Spleen (tissue), 11 donors: Measurements from ENCODE around the gene FOXF1. TPM values are rescaled to one million over a fixed set of nuclear protein-coding genes. Genes with fewer than 3 reads are reported as not detected.

Experiments used
- DNase-seq: peaks from one replicate; pipeline ENCODE4 v3.0.0-alpha.2; 2020
- H3K27ac ChIP-seq, 8 donors: fragments of 200-600 bp; sonication (generic) in 7 of 8; 1 replicate in 4 of 8; 2 replicates in 4 of 8; pipeline versions ENCODE4 v1.5.0 to v1.8.0; 2016 to 2021; ENCODE audit warnings: inconsistent platforms in 4 of 8, mild to moderate bottlenecking in 4 of 8, moderate library complexity in 1 of 8
- H3K27me3 ChIP-seq, 7 donors: fragments of 200-600 bp; sonication (generic) in 6 of 7; replicated peaks in 1 of 7; 1 replicate in 4 of 7; 2 replicates in 3 of 7; pipeline versions ENCODE4 v1.5.0 to v1.8.0; 2016 to 2021; ENCODE audit warnings: inconsistent platforms in 3 of 7, mild to moderate bottlenecking in 1 of 7
- H3K36me3 ChIP-seq, 6 donors: fragments of 200-600 bp; sonication (generic) in 5 of 6; 1 replicate in 4 of 6; 2 replicates in 2 of 6; pipeline versions ENCODE4 v1.5.0 to v1.8.0; 2016 to 2021; ENCODE audit warnings: inconsistent platforms in 2 of 6
- H3K4me1 ChIP-seq, 6 donors: fragments of 200-600 bp; sonication (generic) in 5 of 6; 1 replicate in 3 of 6; 2 replicates in 3 of 6; pipeline versions ENCODE4 v1.5.0 to v1.8.0; 2016 to 2021; ENCODE audit warnings: inconsistent platforms in 3 of 6
- H3K4me3 ChIP-seq, 8 donors: fragments of 200-600 bp; sonication (generic) in 7 of 8; 1 replicate in 4 of 8; 2 replicates in 4 of 8; pipeline versions ENCODE4 v1.5.0 to v1.8.0; 2016 to 2021; ENCODE audit warnings: inconsistent platforms in 4 of 8, mild to moderate bottlenecking in 4 of 8, moderate library complexity in 2 of 8
- H3K9me3 ChIP-seq, 8 donors: fragments of 200-600 bp; sonication (generic) in 7 of 8; 1 replicate in 4 of 8; 2 replicates in 4 of 8; pipeline versions ENCODE4 v1.5.0 to v1.8.0; 2016 to 2021; ENCODE audit warnings: inconsistent platforms in 4 of 8
- CTCF ChIP-seq, 11 experiments: fragments of 200-600 bp in 7 of 11; fragments of 450-650 bp in 4 of 11; sonication (generic) in 4 of 11; IDR thresholded peaks in 8 of 11; conservative IDR thresholded peaks in 3 of 11; 1 replicate in 7 of 11; 2 replicates in 4 of 11; pipeline versions ENCODE4 v1.4.0 to v1.8.0; 2016 to 2021; ENCODE audit warnings: antibody characterized with exemption in 11 of 11, inconsistent platforms in 4 of 11, mild to moderate bottlenecking in 1 of 11
- POLR2A ChIP-seq, 3 donors: fragments of 450-650 bp; IDR thresholded peaks; one replicate each; pipeline ENCODE4 v1.5.1; 2017; ENCODE audit warnings: antibody characterized with exemption in 3 of 3, mild to moderate bottlenecking in 1 of 3
- POLR2AphosphoS5 ChIP-seq, 3 donors: sonication (generic); formaldehyde crosslinking; IDR thresholded peaks; one replicate each; pipeline ENCODE4 v1.5.1; 2017; ENCODE audit warnings: antibody characterized with exemption in 3 of 3
- WGBS, 5 donors: extraction: QIAGEN DNeasy Blood & Tissue Kit in 3 of 5; methylation state at CpG; one replicate each; pipeline versions ENCODE4 v1.1.5 to v1.1.7; 2013 to 2018; 5-methylcytosine and 5-hydroxymethylcytosine counted together
- intact Hi-C: fragments of 100-400 bp; cut with DNase I; formaldehyde crosslinking; loops from one replicate; pipeline ENCODE4 v1.15.0; 2023; ENCODE audit warnings: low total_unique reads
- polyA plus RNA-seq, 3 donors: library from polyadenylated mRNA; stranded (reverse); fragments of 200-250 nt; gene quantifications; one replicate each; pipeline ENCODE4 v1.2.1, GENCODE V29; 2013
- total RNA-seq, 7 donors: library from RNA; depleted of rRNA in 3 of 7; stranded (reverse); fragments of >200 nt in 3 of 7; fragmentation: NEBNext Ultra II Directional in 4 of 7; extraction: Animal tissue kit (Norgen Biotek cat#: 25700) in 4 of 7; gene quantifications; one replicate each; pipeline versions ENCODE4 v1.1.0 to v1.2.1, GENCODE V29; 2016 to 2021
- donor health status: healthy with polysubstance abuse.
- donor health status: DM: no; HTN: no; CAD: no; lungs with moderate emphysema.
- donor health status: DM: no; HTN: no; CAD: no.
- donor health status: Bipolar disorder and iron deficiency.
- donor health status: healthy.
- donor health status: DM: no; HTN: no; CAD: no.
- donor health status: DM: yes; HTN: yes; CAD: no.

FOXF1 gene
- total and polyA plus RNA-seq, 10 donors = 0.33 to 2.2 (median 0.68) TPM

DNA sequence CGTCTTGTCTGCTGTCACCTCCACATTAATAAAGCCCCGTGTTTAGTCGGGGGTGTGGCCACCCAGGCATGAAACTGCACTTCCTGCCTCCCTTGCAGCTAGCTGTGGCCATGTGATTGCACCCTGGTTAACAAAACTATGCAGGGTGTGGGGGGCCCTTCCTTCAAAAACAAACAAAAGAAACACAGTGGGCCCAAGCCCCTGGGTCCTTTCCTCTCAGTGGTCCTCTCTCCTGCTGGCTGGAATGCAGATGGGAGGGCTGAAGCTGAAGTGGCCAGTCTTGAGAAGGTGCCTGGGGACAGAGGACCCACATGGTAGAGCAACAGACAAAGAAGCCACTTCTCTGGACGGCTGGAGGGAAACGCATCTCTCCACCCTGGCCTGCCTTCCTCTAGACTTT lies 38.0 kb upstream of the FOXF1 start:
- Histone ChIP-seq H3K27ac (no peak overlapping the region), H3K36me3 (no peaks in the 10 kb centered on the region), H3K4me3 (no peak overlapping the region), H3K9me3 (peaks cover 0 to 16% (median 7%) of the 10 kb centered on the region in 8 donors), H3K27me3 (peaks cover 0 to 61% (median 0%) of the 10 kb centered on the region in 7 donors), H3K4me1 (no peaks in the 10 kb centered on the region)
- no peak for TF ChIP-seq CTCF (IDR thresholded peaks at IDR 0.05 in 8 of 11, conservative IDR thresholded peaks at IDR 0.05 in 3 of 11)
- no peak for TF ChIP-seq POLR2AphosphoS5 (IDR thresholded peaks at IDR 0.05)
- no peak for TF ChIP-seq POLR2A (IDR thresholded peaks at IDR 0.05)
- intact Hi-C loops = loop anchor here (10.0 kb wide), 1 partner anchor 282 kb away; no protein-coding TSS in a partner anchor
- no peak for DNase-seq
- 74 to 93% (median 91%) methylated on average over 5 of the region's 5 CpGs for WGBS, 5 donors

- 23 to 27% (median 24%) methylated on average over 11 of the region's 11 CpGs for WGBS, 5 donors
- no peak overlapping the region for H3K27ac ChIP-seq
These were observed 33.3 kb upstream of the FOXF1 start for GRCh38 chr16:86476956-86477534.

DNA sequence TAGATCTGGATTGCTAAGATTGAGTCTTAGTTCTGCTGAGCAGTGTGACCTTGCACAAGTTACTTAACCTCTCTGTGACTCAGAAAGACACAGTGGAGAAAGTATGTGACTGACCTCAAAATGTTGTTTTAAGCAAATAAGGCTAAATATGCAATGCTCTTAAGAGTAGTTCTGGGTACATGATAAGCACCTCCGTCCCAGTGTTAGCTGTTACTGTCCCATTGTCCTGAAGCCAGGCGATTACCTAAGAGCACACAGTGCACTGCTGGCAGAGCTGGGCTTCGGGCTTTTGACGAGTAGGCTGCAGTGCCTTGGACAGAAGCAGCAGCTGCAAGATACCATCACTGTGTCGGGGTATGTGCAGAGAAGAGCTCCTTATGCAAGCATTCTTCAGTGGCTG lies 32.7 kb upstream of the FOXF1 start:
- Histone ChIP-seq H3K4me3 (no peak overlapping the region), H3K4me1 (no peaks in the 10 kb centered on the region), H3K9me3 (peaks cover 0 to 3% (median under 1%) of the 10 kb centered on the region in 8 donors), H3K36me3 (no peaks in the 10 kb centered on the region), H3K27me3 (peaks cover 0 to 80% (median 0%) of the 10 kb centered on the region in 7 donors), H3K27ac (no peak overlapping the region)
- WGBS, 5 donors = 67 to 89% (median 83%) methylated on average over 5 of the region's 5 CpGs
- DNase-seq = no peak
- TF ChIP-seq CTCF (IDR thresholded peaks at IDR 0.05 in 8 of 11, conservative IDR thresholded peaks at IDR 0.05 in 3 of 11) (no peak), POLR2A (IDR thresholded peaks at IDR 0.05) (no peak), POLR2AphosphoS5 (IDR thresholded peaks at IDR 0.05) (no peak)
- intact Hi-C loops = loop anchor here (10.0 kb wide), 1 partner anchor 277 kb away; no protein-coding TSS in a partner anchor

More at GRCh38 chr16:86476956-86477534, 33.3 kb upstream of the FOXF1 start:
- H3K27me3 ChIP-seq = peaks cover 0 to 83% (median 0%) of the 10 kb centered on the region in 7 donors
- intact Hi-C loops = loop anchor here (10.0 kb wide), 1 partner anchor 278 kb away; no protein-coding TSS in a partner anchor
- H3K36me3 ChIP-seq = no peaks in the 10 kb centered on the region
- H3K4me1 ChIP-seq = no peaks in the 10 kb centered on the region
- no peak overlapping the region for H3K4me3 ChIP-seq
- TF ChIP-seq POLR2A (IDR thresholded peaks at IDR 0.05) = no peak
- TF ChIP-seq CTCF (IDR thresholded peaks at IDR 0.05 in 8 of 11, conservative IDR thresholded peaks at IDR 0.05 in 3 of 11) = no peak
- no peak for TF ChIP-seq POLR2AphosphoS5 (IDR thresholded peaks at IDR 0.05)
- peaks cover 0 to 9% (median 5%) of the 10 kb centered on the region in 8 donors for H3K9me3 ChIP-seq
- DNase-seq = no peak

GRCh38 chr16:86478779-86479178 lies 31.5 kb upstream of the FOXF1 start:
- no peaks in the 10 kb centered on the region for H3K36me3 ChIP-seq
- H3K4me1 ChIP-seq = no peaks in the 10 kb centered on the region
- DNase-seq = no peak
- intact Hi-C loops = loop anchor here (10.0 kb wide), 1 partner anchor 276 kb away; no protein-coding TSS in a partner anchor
- H3K27me3 ChIP-seq = peaks cover 0 to 82% (median 0%) of the 10 kb centered on the region in 7 donors
- no peak overlapping the region for H3K4me3 ChIP-seq
- TF ChIP-seq POLR2A (IDR thresholded peaks at IDR 0.05) = no peak
- no peak for TF ChIP-seq POLR2AphosphoS5 (IDR thresholded peaks at IDR 0.05)
- no peak for TF ChIP-seq CTCF (IDR thresholded peaks at IDR 0.05 in 8 of 11, conservative IDR thresholded peaks at IDR 0.05 in 3 of 11)
- H3K9me3 ChIP-seq = peaks cover 0 to 6% (median 4%) of the 10 kb centered on the region in 8 donors
- H3K27ac ChIP-seq = no peak overlapping the region
